ENCODE measurements around the gene GPR146. TPM values are rescaled to one million over a fixed set of nuclear protein-coding genes. Genes with fewer than 3 reads are reported as not detected.

The GPR146 gene
- total RNA-seq, 1 experiment from 2014 or later: 0.92 TPM

- DNase-seq (ENCODE audit: low spot score) (no peak), ATAC-seq (no peak)
- TF ChIP-seq PRRX2 (CRISPR knock-in tag; IDR thresholded peaks at IDR 0.05): no peak
- no peak for TF ChIP-seq ETV6 (CRISPR knock-in tag; IDR thresholded peaks at IDR 0.05)
- TF ChIP-seq ZBTB21 (CRISPR knock-in tag; IDR thresholded peaks at IDR 0.05; ENCODE audit: borderline replicate concordance): no peak
- TF ChIP-seq HMGA2 (CRISPR knock-in tag; IDR thresholded peaks at IDR 0.05): no peak
- TF ChIP-seq FOXP1 (CRISPR knock-in tag; IDR thresholded peaks at IDR 0.05; ENCODE audit: borderline replicate concordance): no peak
- no peak for TF ChIP-seq TEAD1 (CRISPR knock-in tag; IDR thresholded peaks at IDR 0.05)
- no peak for TF ChIP-seq NR1H2 (CRISPR knock-in tag; IDR thresholded peaks at IDR 0.05)
- TF ChIP-seq, protein P1, sequence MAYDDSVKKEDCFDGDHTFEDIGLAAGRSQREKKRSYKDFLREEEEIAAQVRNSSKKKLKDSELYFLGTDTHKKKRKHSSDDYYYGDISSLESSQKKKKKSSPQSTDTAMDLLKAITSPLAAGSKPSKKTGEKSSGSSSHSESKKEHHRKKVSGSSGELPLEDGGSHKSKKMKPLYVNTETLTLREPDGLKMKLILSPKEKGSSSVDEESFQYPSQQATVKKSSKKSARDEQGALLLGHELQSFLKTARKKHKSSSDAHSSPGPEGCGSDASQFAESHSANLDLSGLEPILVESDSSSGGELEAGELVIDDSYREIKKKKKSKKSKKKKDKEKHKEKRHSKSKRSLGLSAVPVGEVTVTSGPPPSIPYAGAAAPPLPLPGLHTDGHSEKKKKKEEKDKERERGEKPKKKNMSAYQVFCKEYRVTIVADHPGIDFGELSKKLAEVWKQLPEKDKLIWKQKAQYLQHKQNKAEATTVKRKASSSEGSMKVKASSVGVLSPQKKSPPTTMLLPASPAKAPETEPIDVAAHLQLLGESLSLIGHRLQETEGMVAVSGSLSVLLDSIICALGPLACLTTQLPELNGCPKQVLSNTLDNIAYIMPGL (CRISPR knock-in tag; IDR thresholded peaks at IDR 0.05): no peak
- H3K9me3 Mint-ChIP-seq: no peaks in the 10 kb centered on the region
- CTCF ChIA-PET: interaction anchor here (0.7 to 3.1 kb wide), 6 partner anchors 16 to 157 kb away, joined by 3 to 22 read pairs (median 4); no protein-coding TSS in a partner anchor
- H3K36me3 Mint-ChIP-seq: peaks cover 3% of the 10 kb centered on the region; the same call in 1 of the 2 replicates
- H3K27me3 Mint-ChIP-seq (ENCODE audit: low read depth): no peaks in the 10 kb centered on the region
- no peak overlapping the region for H3K4me3 Mint-ChIP-seq
- peaks cover 7% of the 10 kb centered on the region; the same call in 1 of the 2 replicates for H3K4me1 Mint-ChIP-seq
- peak overlapping the region; percentile 90; the same call in 1 of the 2 replicates for H3K27ac Mint-ChIP-seq
- POLR2A ChIA-PET: no interaction called here
Observed at GRCh38 chr7:1025743-1026581, 18.4 kb upstream of the GPR146 start.

DNA sequence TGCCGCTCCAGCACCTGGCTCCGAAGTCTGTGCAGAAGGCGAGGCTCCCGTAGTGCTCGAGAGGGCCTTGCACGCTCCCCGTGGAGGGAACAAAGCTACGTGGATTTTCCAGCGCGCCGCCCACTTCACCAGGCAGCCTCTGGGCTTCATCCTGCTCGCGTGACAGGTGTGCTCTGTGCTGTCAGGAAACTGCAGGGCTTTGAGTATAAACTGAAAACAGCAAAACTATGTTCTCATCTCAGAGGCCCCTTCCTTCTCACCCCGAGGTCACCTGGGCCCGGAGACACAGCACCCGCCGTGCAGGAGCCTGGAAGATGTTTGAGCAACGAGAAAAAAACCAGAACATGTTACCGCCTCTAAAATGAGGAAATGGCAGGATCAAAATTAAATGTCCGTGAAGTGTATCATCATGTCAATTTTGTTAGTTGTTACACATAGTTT is 17.6 kb upstream of the GPR146 start:
- peaks cover 3% of the 10 kb centered on the region; the same call in 1 of the 2 replicates for H3K36me3 Mint-ChIP-seq
- no peak overlapping the region for H3K27ac Mint-ChIP-seq
- ChIA-PET CTCF (interaction anchor here (0.7 to 3.1 kb wide), 6 partner anchors 15 to 68 kb away, joined by 3 to 22 read pairs (median 4); no protein-coding TSS in a partner anchor), POLR2A (no interaction called here)
- no peaks in the 10 kb centered on the region for H3K27me3 Mint-ChIP-seq (ENCODE audit: low read depth)
- DNase-seq (ENCODE audit: low spot score): no peak
- no peaks in the 10 kb centered on the region for H3K9me3 Mint-ChIP-seq
- no peak for ATAC-seq
- TF ChIP-seq CREM (CRISPR knock-in tag; IDR thresholded peaks at IDR 0.05): no peak
- TF ChIP-seq E2F5 (CRISPR knock-in tag; IDR thresholded peaks at IDR 0.05): no peak
- no peak for TF ChIP-seq ESRRA (CRISPR knock-in tag; IDR thresholded peaks at IDR 0.05; ENCODE audit: borderline replicate concordance)
- no peak for TF ChIP-seq NFATC4 (CRISPR knock-in tag; IDR thresholded peaks at IDR 0.05)
- no peak for TF ChIP-seq STAT6 (CRISPR knock-in tag; conservative IDR thresholded peaks at IDR 0.05; ENCODE audit: low read depth)
- TF ChIP-seq ZNF423 (CRISPR knock-in tag; IDR thresholded peaks at IDR 0.05): no peak
- TF ChIP-seq ZNF416 (CRISPR knock-in tag; IDR thresholded peaks at IDR 0.05): no peak
- no peak for TF ChIP-seq CBFB (CRISPR knock-in tag; IDR thresholded peaks at IDR 0.05; ENCODE audit: low read depth)
- no peak for TF ChIP-seq FOXJ3 (CRISPR knock-in tag; IDR thresholded peaks at IDR 0.05; ENCODE audit: borderline replicate concordance)
- TF ChIP-seq NFYB (CRISPR knock-in tag; conservative IDR thresholded peaks at IDR 0.05; ENCODE audit: low read depth): no peak
- TF ChIP-seq TP53 (CRISPR knock-in tag; IDR thresholded peaks at IDR 0.05): no peak
- H3K4me1 Mint-ChIP-seq: peaks cover 7% of the 10 kb centered on the region; the same call in 1 of the 2 replicates
- peak overlapping the region; percentile 63; the same call in 1 of the 2 replicates for H3K4me3 Mint-ChIP-seq
